CD8-positive, alpha-beta memory T cell (primary cell): ENCODE data around the gene CD19. TPM values are rescaled to one million over a fixed set of nuclear protein-coding genes. Genes with fewer than 3 reads are reported as not detected.

ENCODE experiments used
- CTCF ChIA-PET: fragments of 350-600 bp; sonication (Branson Sonifier 250); formaldehyde crosslinking; loops from one replicate; lab custom pipeline; 2021; ENCODE audit warnings: antibody characterized with exemption; lab: Charles Lee
- POLR2A ChIA-PET: fragments of 350-600 bp; sonication (Branson Sonifier 250); formaldehyde crosslinking; loops from one replicate; lab custom pipeline; 2021; ENCODE audit warnings: antibody characterized with exemption; lab: Charles Lee
- DNase-seq, 5 donors: peaks; one replicate each; pipeline versions ENCODE4 v3.0.0 to v3.0.0-alpha.2; 2020 to 2022; ENCODE audit warnings: mixed read lengths in 1 of 5
- H3K27ac ChIP-seq: one replicate; pipeline ENCODE4 v1.7.0; 2013; ENCODE audit warnings: low read depth, mild to moderate bottlenecking, low read length, moderate library complexity
- H3K27me3 ChIP-seq: 2 replicates; pipeline ENCODE4 v1.7.0; 2013; ENCODE audit warnings: low read length, mild to moderate bottlenecking; ENCODE audit not compliant: insufficient read depth, poor library complexity, severe bottlenecking
- H3K36me3 ChIP-seq: 2 replicates; pipeline ENCODE4 v1.7.0; 2013; ENCODE audit warnings: mild to moderate bottlenecking, low read length, moderate library complexity; ENCODE audit not compliant: insufficient read depth
- H3K4me1 ChIP-seq: 2 replicates; pipeline ENCODE4 v1.7.0; 2013; ENCODE audit warnings: mild to moderate bottlenecking, low read length, moderate library complexity; ENCODE audit not compliant: insufficient read depth
- H3K4me3 ChIP-seq: 2 replicates; pipeline ENCODE4 v1.7.0; 2013; ENCODE audit warnings: mild to moderate bottlenecking, low read length
- H3K9me3 ChIP-seq: 2 replicates; pipeline ENCODE4 v1.7.0; 2013; ENCODE audit warnings: mild to moderate bottlenecking, low read length
- H3K27ac Mint-ChIP-seq, 8 donors: one replicate each; pipeline ENCODE4 v1.8.0; 2020 to 2021; ENCODE audit warnings: mixed read lengths in 8 of 8, mild to moderate bottlenecking in 6 of 8, inconsistent platforms in 3 of 8, moderate library complexity in 3 of 8
- H3K27me3 Mint-ChIP-seq, 2 donors: one replicate each; pipeline ENCODE4 v1.8.0; 2020 to 2021; ENCODE audit warnings: mixed read lengths in 2 of 2, mild to moderate bottlenecking in 1 of 2, moderate library complexity in 1 of 2
- H3K36me3 Mint-ChIP-seq, 3 donors: one replicate each; pipeline ENCODE4 v1.8.0; 2020 to 2021; ENCODE audit warnings: mixed read lengths in 3 of 3, inconsistent platforms in 1 of 3, mild to moderate bottlenecking in 1 of 3
- H3K4me1 Mint-ChIP-seq, 3 donors: one replicate each; pipeline ENCODE4 v1.8.0; 2020 to 2021; ENCODE audit warnings: mixed read lengths in 3 of 3, inconsistent platforms in 1 of 3, mild to moderate bottlenecking in 1 of 3
- H3K4me3 Mint-ChIP-seq, 7 donors: one replicate each; pipeline ENCODE4 v1.8.0; 2020 to 2021; ENCODE audit warnings: mixed read lengths in 7 of 7, mild to moderate bottlenecking in 6 of 7, moderate library complexity in 4 of 7, inconsistent platforms in 2 of 7
- H3K9me3 Mint-ChIP-seq, 5 donors: one replicate each; pipeline ENCODE4 v1.8.0; 2020 to 2022; ENCODE audit warnings: mixed read lengths in 5 of 5, mild to moderate bottlenecking in 3 of 5, moderate library complexity in 2 of 5, inconsistent platforms in 1 of 5
- polyA plus RNA-seq: library from polyadenylated mRNA; unstranded; fragments of 300-500 nt; fragmentation: Illumina TruSeq; gene quantifications from one replicate; pipeline ENCODE4 v1.2.3, GENCODE V29; 2021
- total RNA-seq, 2 experiments: library from RNA; stranded (reverse); gene quantifications; one replicate each; pipeline ENCODE4 v1.2.3, GENCODE V29; 2021

The CD19 gene
- total and polyA plus RNA-seq, 3 experiments from 2014 or later = not detected

GRCh38 chr16:28902909-28903308, 28.9 kb upstream of the CD19 start:
- Histone ChIP-seq H3K27me3 (no peaks in the 10 kb centered on the region), H3K36me3 (no peaks in the 10 kb centered on the region), H3K4me3 (no peak overlapping the region), H3K9me3 (no peaks in the 10 kb centered on the region), H3K4me1 (no peaks in the 10 kb centered on the region), H3K27ac (no peak overlapping the region)
- Mint-ChIP-seq H3K4me3 (no peak overlapping the region), H3K36me3 (peaks cover 0 to 13% (median 0%) of the 10 kb centered on the region in 3 donors), H3K27ac (peak overlapping the region in 1 of 8 donors; percentile 23), H3K9me3 (no peaks in the 10 kb centered on the region), H3K27me3 (no peaks in the 10 kb centered on the region), H3K4me1 (peaks cover 0 to 6% (median 0%) of the 10 kb centered on the region in 3 donors)
- DNase-seq = no peak
- ChIA-PET POLR2A (no interaction called here), CTCF (no interaction called here)

- Mint-ChIP-seq H3K4me1 (peaks cover 0 to 6% (median 0%) of the 10 kb centered on the region in 3 donors), H3K27me3 (no peaks in the 10 kb centered on the region), H3K9me3 (no peaks in the 10 kb centered on the region), H3K4me3 (no peak overlapping the region), H3K27ac (no peak overlapping the region), H3K36me3 (peaks cover 0 to 19% (median 0%) of the 10 kb centered on the region in 3 donors)
- H3K36me3 ChIP-seq = no peaks in the 10 kb centered on the region
- H3K27ac ChIP-seq = no peak overlapping the region
- no peaks in the 10 kb centered on the region for H3K27me3 ChIP-seq
- ChIA-PET CTCF (no interaction called here), POLR2A (no interaction called here)
- DNase-seq = no peak
- H3K4me3 ChIP-seq = no peak overlapping the region
- no peaks in the 10 kb centered on the region for H3K4me1 ChIP-seq
- H3K9me3 ChIP-seq = no peaks in the 10 kb centered on the region
These were observed 28.3 kb upstream of the CD19 start for GRCh38 chr16:28903344-28904042.

- Mint-ChIP-seq H3K27ac (peak overlapping the region in 1 of 8 donors; percentile 87), H3K36me3 (peaks cover 0 to 22% (median 0%) of the 10 kb centered on the region in 3 donors), H3K27me3 (no peaks in the 10 kb centered on the region), H3K4me3 (no peak overlapping the region), H3K4me1 (peaks cover 0 to 6% (median 0%) of the 10 kb centered on the region in 3 donors), H3K9me3 (no peaks in the 10 kb centered on the region)
- Histone ChIP-seq H3K27me3 (no peaks in the 10 kb centered on the region), H3K27ac (no peak overlapping the region), H3K4me1 (no peaks in the 10 kb centered on the region), H3K9me3 (no peaks in the 10 kb centered on the region), H3K36me3 (no peaks in the 10 kb centered on the region), H3K4me3 (no peak overlapping the region)
- ChIA-PET POLR2A (interaction anchor here (0.5 kb wide), 1 partner anchor 30 kb away, joined by 6 read pairs; no protein-coding TSS in a partner anchor), CTCF (interaction anchor here (1.0 kb wide), 1 partner anchor 30 kb away, joined by 3 read pairs; no protein-coding TSS in a partner anchor)
- no peak for DNase-seq
These were observed 27.4 kb upstream of the CD19 start for GRCh38 chr16:28904363-28904762.

- Histone ChIP-seq H3K4me1 (no peaks in the 10 kb centered on the region), H3K27me3 (no peaks in the 10 kb centered on the region), H3K27ac (no peak overlapping the region), H3K36me3 (no peaks in the 10 kb centered on the region), H3K9me3 (no peaks in the 10 kb centered on the region), H3K4me3 (no peak overlapping the region)
- no peak for DNase-seq
- POLR2A ChIA-PET = interaction anchor here (0.5 kb wide), 1 partner anchor 30 kb away, joined by 6 read pairs; no protein-coding TSS in a partner anchor
- H3K4me1 Mint-ChIP-seq = peaks cover 0 to 6% (median 0%) of the 10 kb centered on the region in 3 donors
- H3K27ac Mint-ChIP-seq = no peak overlapping the region
- peaks cover 0 to 22% (median 0%) of the 10 kb centered on the region in 3 donors for H3K36me3 Mint-ChIP-seq
- no peaks in the 10 kb centered on the region for H3K27me3 Mint-ChIP-seq
- CTCF ChIA-PET = interaction anchor here (1.0 kb wide), 1 partner anchor 30 kb away, joined by 3 read pairs; no protein-coding TSS in a partner anchor
- no peak overlapping the region for H3K4me3 Mint-ChIP-seq
- H3K9me3 Mint-ChIP-seq = no peaks in the 10 kb centered on the region
These were observed 26.9 kb upstream of the CD19 start for GRCh38 chr16:28904828-28905227.

- peaks cover 0 to 26% (median 0%) of the 10 kb centered on the region in 3 donors for H3K36me3 Mint-ChIP-seq
- Histone ChIP-seq H3K4me1 (no peaks in the 10 kb centered on the region), H3K36me3 (no peaks in the 10 kb centered on the region), H3K27me3 (no peaks in the 10 kb centered on the region), H3K27ac (no peak overlapping the region), H3K4me3 (no peak overlapping the region), H3K9me3 (no peaks in the 10 kb centered on the region)
- ChIA-PET POLR2A (no interaction called here), CTCF (no interaction called here)
- no peak overlapping the region for H3K4me3 Mint-ChIP-seq
- no peak for DNase-seq
- H3K27me3 Mint-ChIP-seq = no peaks in the 10 kb centered on the region
- no peaks in the 10 kb centered on the region for H3K9me3 Mint-ChIP-seq
- H3K27ac Mint-ChIP-seq = no peak overlapping the region
- H3K4me1 Mint-ChIP-seq = peaks cover 0 to 6% (median 0%) of the 10 kb centered on the region in 3 donors
These were observed 26.5 kb upstream of the CD19 start for GRCh38 chr16:28905229-28905754.

- no peak for DNase-seq
- Mint-ChIP-seq H3K4me1 (peaks cover 0 to 6% (median 0%) of the 10 kb centered on the region in 3 donors), H3K4me3 (no peak overlapping the region), H3K9me3 (no peaks in the 10 kb centered on the region), H3K27ac (no peak overlapping the region), H3K36me3 (peaks cover 0 to 30% (median 0%) of the 10 kb centered on the region in 3 donors), H3K27me3 (no peaks in the 10 kb centered on the region)
- Histone ChIP-seq H3K9me3 (no peaks in the 10 kb centered on the region), H3K27ac (no peak overlapping the region), H3K4me1 (no peaks in the 10 kb centered on the region), H3K36me3 (no peaks in the 10 kb centered on the region), H3K4me3 (no peak overlapping the region), H3K27me3 (no peaks in the 10 kb centered on the region)
- POLR2A ChIA-PET = no interaction called here
- CTCF ChIA-PET = no interaction called here
These were observed 25.9 kb upstream of the CD19 start for GRCh38 chr16:28905800-28906372.

- Mint-ChIP-seq H3K9me3 (no peaks in the 10 kb centered on the region), H3K27me3 (no peaks in the 10 kb centered on the region)
- POLR2A ChIA-PET = interaction anchor here (0.7 kb wide), 1 partner anchor 1012 kb away, joined by 8 read pairs; no protein-coding TSS in a partner anchor
These were observed 21.4 kb upstream of the CD19 start for GRCh38 chr16:28910086-28911031.

More at GRCh38 chr16:28910086-28911031, 21.4 kb upstream of the CD19 start:
- peaks cover 0 to 3% (median 0%) of the 10 kb centered on the region in 3 donors for H3K4me1 Mint-ChIP-seq
- peaks cover 5 to 55% (median 11%) of the 10 kb centered on the region in 3 donors for H3K36me3 Mint-ChIP-seq
- Histone ChIP-seq H3K4me3 (no peak overlapping the region), H3K27me3 (no peaks in the 10 kb centered on the region), H3K27ac (no peak overlapping the region), H3K36me3 (no peaks in the 10 kb centered on the region), H3K9me3 (no peaks in the 10 kb centered on the region), H3K4me1 (no peaks in the 10 kb centered on the region)
- no peak overlapping the region for H3K4me3 Mint-ChIP-seq
- H3K27ac Mint-ChIP-seq = no peak overlapping the region
- CTCF ChIA-PET = interaction anchor here (3.3 kb wide), 1 partner anchor 35 kb away, joined by 10 read pairs; no protein-coding TSS in a partner anchor
- no peak for DNase-seq
